DOHH2 (cell line): ENCODE results near the gene USP40.

Experiments used
- H3F3A ChIP-seq: fragments of 200-600 bp; sonication (generic), shearing (Covaris generic); 2 replicates; pipeline ENCODE4 v1.6.0; 2016; ENCODE audit warnings: antibody characterized with exemption, mild to moderate bottlenecking; ENCODE audit not compliant: control insufficient read depth, insufficient read depth
- H3K27ac ChIP-seq: fragments of 200-600 bp; sonication (generic); 2 replicates; pipeline ENCODE4 v1.5.1; 2014; ENCODE audit warnings: low read depth, mild to moderate bottlenecking, low read length, moderate library complexity
- H3K27me3 ChIP-seq: fragments of 200-600 bp; sonication (generic); 2 replicates; pipeline ENCODE4 v1.6.1; 2014; ENCODE audit warnings: mild to moderate bottlenecking, low read length, mixed read lengths; ENCODE audit not compliant: control insufficient read depth
- H3K36me3 ChIP-seq: fragments of 200-600 bp; sonication (generic); 2 replicates; pipeline ENCODE4 v1.6.1; 2014; ENCODE audit warnings: mild to moderate bottlenecking, low read length, moderate library complexity, mixed read lengths; ENCODE audit not compliant: control insufficient read depth
- H3K4me1 ChIP-seq: fragments of 200-600 bp; sonication (generic); 2 replicates; pipeline ENCODE4 v1.6.1; 2014; ENCODE audit warnings: mild to moderate bottlenecking, low read length, mixed read lengths; ENCODE audit not compliant: control insufficient read depth
- H3K4me2 ChIP-seq: fragments of 200-600 bp; sonication (generic); 2 replicates; pipeline ENCODE4 v1.6.0; 2014; ENCODE audit warnings: mild to moderate bottlenecking, low read length, moderate library complexity
- H3K4me3 ChIP-seq: fragments of 200-600 bp; sonication (generic); 2 replicates; pipeline ENCODE4 v1.5.1; 2014; ENCODE audit warnings: mild to moderate bottlenecking, low read length, mixed read lengths
- H3K79me2 ChIP-seq: fragments of 200-600 bp; sonication (generic); 2 replicates; pipeline ENCODE4 v1.6.1; 2014; ENCODE audit warnings: mild to moderate bottlenecking, low read length, mixed read lengths; ENCODE audit not compliant: control insufficient read depth
- H3K9me2 ChIP-seq: fragments of 200-600 bp; sonication (generic); replicated peaks from 2 replicates; pipeline ENCODE4 v1.6.1; 2014; ENCODE audit warnings: mild to moderate bottlenecking, low read length, mixed read lengths; ENCODE audit not compliant: control insufficient read depth
- H3K9me3 ChIP-seq: fragments of 200-600 bp; sonication (generic); 2 replicates; pipeline ENCODE4 v1.6.1; 2014; ENCODE audit warnings: antibody characterized with exemption, low read length, mixed read lengths; ENCODE audit not compliant: control insufficient read depth, insufficient read depth
- H4K20me1 ChIP-seq: fragments of 200-600 bp; sonication (generic); 2 replicates; pipeline ENCODE4 v1.6.0; 2014; ENCODE audit warnings: low read depth, mild to moderate bottlenecking, antibody characterized with exemption, low read length, moderate library complexity; ENCODE audit not compliant: control insufficient read depth, insufficient read depth
- CTCF ChIP-seq: fragments of 200-600 bp; sonication (generic); IDR thresholded peaks from one replicate; pipeline ENCODE4 v1.5.1; 2014; ENCODE audit warnings: antibody characterized with exemption, mild to moderate bottlenecking, low read depth, low read length; ENCODE audit not compliant: poor library complexity, severe bottlenecking
- EZH2phosphoT487 ChIP-seq: fragments of 200-600 bp; sonication (generic); IDR thresholded peaks from 2 replicates; pipeline ENCODE4 v1.6.1; 2017; ENCODE audit warnings: borderline replicate concordance, mild to moderate bottlenecking, antibody characterized with exemption, low read length, moderate library complexity, mixed read lengths

USP40 gene

GRCh38 chr2:233456934-233457333 is 109.6 kb downstream of the USP40 start:
- H3F3A ChIP-seq = no peaks in the 10 kb centered on the region
- H3K9me3 ChIP-seq = no peaks in the 10 kb centered on the region
- no peaks in the 10 kb centered on the region for H3K9me2 ChIP-seq
- no peaks in the 10 kb centered on the region for H3K4me1 ChIP-seq
- H3K27ac ChIP-seq = no peak overlapping the region
- no peak for TF ChIP-seq CTCF
- no peak for TF ChIP-seq EZH2phosphoT487
- no peaks in the 10 kb centered on the region for H4K20me1 ChIP-seq
- H3K36me3 ChIP-seq = peaks cover 68% of the 10 kb centered on the region
- no peaks in the 10 kb centered on the region for H3K79me2 ChIP-seq
- H3K27me3 ChIP-seq = no peaks in the 10 kb centered on the region
- H3K4me2 ChIP-seq = no peak overlapping the region
- no peak overlapping the region for H3K4me3 ChIP-seq

- H3K27ac ChIP-seq = no peak overlapping the region
- H3K9me3 ChIP-seq = no peaks in the 10 kb centered on the region
- TF ChIP-seq CTCF (no peak), EZH2phosphoT487 (no peak)
- H3K4me3 ChIP-seq = no peak overlapping the region
- H4K20me1 ChIP-seq = no peaks in the 10 kb centered on the region
- H3K4me2 ChIP-seq = no peak overlapping the region
- H3K79me2 ChIP-seq = no peaks in the 10 kb centered on the region
- no peaks in the 10 kb centered on the region for H3K9me2 ChIP-seq
- no peaks in the 10 kb centered on the region for H3F3A ChIP-seq
- peaks cover 63% of the 10 kb centered on the region for H3K36me3 ChIP-seq
- H3K27me3 ChIP-seq = no peaks in the 10 kb centered on the region
- H3K4me1 ChIP-seq = no peaks in the 10 kb centered on the region
Observed at GRCh38 chr2:233456111-233456510, 110.5 kb downstream of the USP40 start.

GRCh38 chr2:233455491-233455890 is 111.1 kb downstream of the USP40 start:
- no peak for TF ChIP-seq CTCF
- TF ChIP-seq EZH2phosphoT487 = no peak
- Histone ChIP-seq H3K9me2 (no peaks in the 10 kb centered on the region), H3K27ac (no peak overlapping the region), H3K79me2 (no peaks in the 10 kb centered on the region), H3K9me3 (no peaks in the 10 kb centered on the region), H3F3A (no peaks in the 10 kb centered on the region), H3K4me3 (no peak overlapping the region), H3K4me2 (no peak overlapping the region), H3K27me3 (no peaks in the 10 kb centered on the region), H3K36me3 (peaks cover 68% of the 10 kb centered on the region), H3K4me1 (no peaks in the 10 kb centered on the region), H4K20me1 (no peaks in the 10 kb centered on the region)

GRCh38 chr2:233455006-233455405 is 111.6 kb downstream of the USP40 start:
- Histone ChIP-seq H3K27me3 (no peaks in the 10 kb centered on the region), H3K9me3 (no peaks in the 10 kb centered on the region), H3K9me2 (no peaks in the 10 kb centered on the region), H3K79me2 (no peaks in the 10 kb centered on the region), H3F3A (no peaks in the 10 kb centered on the region), H3K4me1 (no peaks in the 10 kb centered on the region), H3K27ac (no peak overlapping the region), H3K4me3 (no peak overlapping the region), H3K36me3 (peaks cover 69% of the 10 kb centered on the region), H3K4me2 (no peak overlapping the region), H4K20me1 (no peaks in the 10 kb centered on the region)
- TF ChIP-seq CTCF = no peak
